Stimulated activated naive CD8-positive, alpha-beta T cell treated with anti-CD3 and anti-CD28 coated beads, Interleukin-15, amount 100 ng/mL, for 72 hours (primary cell): Measurements from ENCODE around the gene DGCR2.
"Not testable (repeated sequence)": the region's sequence is repeated elsewhere in the genome, so short reads cannot be mapped to it uniquely, and the experiment has no call there.

ENCODE experiments used
- ATAC-seq: fragments of 150-1000 bp; cut with Tn5 transposase; 2 replicates; pipeline ENCODE4 v1.10.0; 2021; ENCODE audit warnings: mild to moderate bottlenecking, moderate library complexity
- DNase-seq, 2 donors: peaks; one replicate each; pipeline ENCODE4 v3.0.0; 2021 to 2022
- H3K27ac Mint-ChIP-seq, 2 donors: one replicate each; pipeline ENCODE4 v1.8.0; 2022; ENCODE audit warnings: mild to moderate bottlenecking in 2 of 2, mixed read lengths in 2 of 2, moderate library complexity in 2 of 2
- H3K27me3 Mint-ChIP-seq: one replicate; pipeline ENCODE4 v1.8.0; 2022; ENCODE audit warnings: mixed read lengths
- H3K4me1 Mint-ChIP-seq: one replicate; pipeline ENCODE4 v1.8.0; 2022; ENCODE audit warnings: mild to moderate bottlenecking, mixed read lengths
- H3K4me3 Mint-ChIP-seq, 2 donors: one replicate each; pipeline ENCODE4 v1.8.0; 2022; ENCODE audit warnings: mild to moderate bottlenecking in 2 of 2, mixed read lengths in 2 of 2, moderate library complexity in 1 of 2
- H3K9me3 Mint-ChIP-seq, 2 donors: one replicate each; pipeline ENCODE4 v1.8.0; 2022; ENCODE audit warnings: mixed read lengths in 2 of 2

The DGCR2 gene

GRCh38 chr22:18997925-18998315, 124.3 kb downstream of the DGCR2 start:
- Mint-ChIP-seq H3K9me3 (no peaks in the 10 kb centered on the region), H3K4me1 (no peaks in the 10 kb centered on the region), H3K27me3 (peaks cover 35% of the 10 kb centered on the region), H3K4me3 (no peak overlapping the region), H3K27ac (no peak overlapping the region)
- DNase-seq = no peak
- no peak for ATAC-seq

GRCh38 chr22:18997306-18997924, 124.8 kb downstream of the DGCR2 start:
- ATAC-seq (no peak), DNase-seq (no peak)
- Mint-ChIP-seq H3K4me1 (no peaks in the 10 kb centered on the region), H3K4me3 (no peak overlapping the region), H3K9me3 (no peaks in the 10 kb centered on the region), H3K27ac (no peak overlapping the region), H3K27me3 (peaks cover 38% of the 10 kb centered on the region)

GRCh38 chr22:18996376-18996900, 125.8 kb downstream of the DGCR2 start:
- peaks cover 38% of the 10 kb centered on the region for H3K27me3 Mint-ChIP-seq
- ATAC-seq = no peak
- no peaks in the 10 kb centered on the region for H3K9me3 Mint-ChIP-seq
- H3K27ac Mint-ChIP-seq = no peak overlapping the region
- DNase-seq = no peak
- no peaks in the 10 kb centered on the region for H3K4me1 Mint-ChIP-seq
- no peak overlapping the region for H3K4me3 Mint-ChIP-seq

- no peak for ATAC-seq
- Mint-ChIP-seq H3K27me3 (peaks cover 40% of the 10 kb centered on the region), H3K27ac (no peak overlapping the region), H3K4me1 (no peaks in the 10 kb centered on the region), H3K9me3 (no peaks in the 10 kb centered on the region), H3K4me3 (no peak overlapping the region)
- no peak for DNase-seq
Observed at GRCh38 chr22:18995327-18995711, 126.9 kb downstream of the DGCR2 start.

GRCh38 chr22:18994701-18995326, 127.4 kb downstream of the DGCR2 start:
- Mint-ChIP-seq H3K9me3 (no peaks in the 10 kb centered on the region), H3K27me3 (peaks cover 45% of the 10 kb centered on the region), H3K4me1 (no peaks in the 10 kb centered on the region), H3K27ac (no peak overlapping the region), H3K4me3 (no peak overlapping the region)
- no peak for ATAC-seq
- no peak for DNase-seq

GRCh38 chr22:18994056-18994455, 128.2 kb downstream of the DGCR2 start:
- H3K4me3 Mint-ChIP-seq = no peak overlapping the region
- ATAC-seq (no peak), DNase-seq (no peak)
- no peaks in the 10 kb centered on the region for H3K4me1 Mint-ChIP-seq
- no peaks in the 10 kb centered on the region for H3K9me3 Mint-ChIP-seq
- no peak overlapping the region for H3K27ac Mint-ChIP-seq
- H3K27me3 Mint-ChIP-seq = peaks cover 48% of the 10 kb centered on the region

- Mint-ChIP-seq H3K27me3 (peaks cover 45% of the 10 kb centered on the region), H3K4me3 (no peak overlapping the region), H3K4me1 (no peaks in the 10 kb centered on the region), H3K27ac (peak overlapping the region; percentile 15 to 44), H3K9me3 (no peaks in the 10 kb centered on the region)
- ATAC-seq (no peak), DNase-seq (no peak)
Observed at GRCh38 chr22:18992543-18993198, 129.5 kb downstream of the DGCR2 start.

GRCh38 chr22:18991821-18992442, 130.3 kb downstream of the DGCR2 start:
- H3K4me1 Mint-ChIP-seq = no peaks in the 10 kb centered on the region
- no peaks in the 10 kb centered on the region for H3K9me3 Mint-ChIP-seq
- H3K27me3 Mint-ChIP-seq = peaks cover 38% of the 10 kb centered on the region
- DNase-seq (no peak), ATAC-seq (no peak)
- no peak overlapping the region for H3K4me3 Mint-ChIP-seq
- no peak overlapping the region for H3K27ac Mint-ChIP-seq

GRCh38 chr22:18991138-18991432, 131.1 kb downstream of the DGCR2 start:
- DNase-seq (no peak), ATAC-seq (no peak)
- Mint-ChIP-seq H3K27ac (peak overlapping the region in 1 of 2 donors; percentile 31), H3K9me3 (no peaks in the 10 kb centered on the region), H3K4me3 (no peak overlapping the region), H3K27me3 (peaks cover 38% of the 10 kb centered on the region), H3K4me1 (no peaks in the 10 kb centered on the region)

- Mint-ChIP-seq H3K9me3 (no peaks in the 10 kb centered on the region), H3K27me3 (peaks cover 38% of the 10 kb centered on the region), H3K4me3 (no peak overlapping the region), H3K4me1 (no peaks in the 10 kb centered on the region), H3K27ac (no peak overlapping the region)
- DNase-seq = no peak
- no peak for ATAC-seq
Observed at GRCh38 chr22:18990355-18991137, 131.7 kb downstream of the DGCR2 start.

GRCh38 chr22:18988958-18989357, 133.3 kb downstream of the DGCR2 start:
- DNase-seq (no peak), ATAC-seq (no peak)
- no peaks in the 10 kb centered on the region for H3K9me3 Mint-ChIP-seq
- no peaks in the 10 kb centered on the region for H3K4me1 Mint-ChIP-seq
- no peak overlapping the region for H3K4me3 Mint-ChIP-seq
- H3K27ac Mint-ChIP-seq = no peak overlapping the region
- H3K27me3 Mint-ChIP-seq = peaks cover 24% of the 10 kb centered on the region

GRCh38 chr22:18987765-18988164, 134.4 kb downstream of the DGCR2 start:
- no peaks in the 10 kb centered on the region for H3K4me1 Mint-ChIP-seq
- H3K27ac Mint-ChIP-seq = no peak overlapping the region
- DNase-seq = peak in 1 of 2 donors; percentile 25
- ATAC-seq = peak; percentile 60
- peaks cover 12% of the 10 kb centered on the region for H3K27me3 Mint-ChIP-seq
- no peaks in the 10 kb centered on the region for H3K9me3 Mint-ChIP-seq
- H3K4me3 Mint-ChIP-seq = no peak overlapping the region

GRCh38 chr22:18987114-18987513, 135.1 kb downstream of the DGCR2 start:
- ATAC-seq, H3K27ac Mint-ChIP-seq, DNase-seq, H3K9me3 Mint-ChIP-seq, H3K27me3 Mint-ChIP-seq, H3K4me1 Mint-ChIP-seq, H3K4me3 Mint-ChIP-seq: not testable (repeated sequence)
